ENCODE measurements around the gene MCRIP1.

DNA sequence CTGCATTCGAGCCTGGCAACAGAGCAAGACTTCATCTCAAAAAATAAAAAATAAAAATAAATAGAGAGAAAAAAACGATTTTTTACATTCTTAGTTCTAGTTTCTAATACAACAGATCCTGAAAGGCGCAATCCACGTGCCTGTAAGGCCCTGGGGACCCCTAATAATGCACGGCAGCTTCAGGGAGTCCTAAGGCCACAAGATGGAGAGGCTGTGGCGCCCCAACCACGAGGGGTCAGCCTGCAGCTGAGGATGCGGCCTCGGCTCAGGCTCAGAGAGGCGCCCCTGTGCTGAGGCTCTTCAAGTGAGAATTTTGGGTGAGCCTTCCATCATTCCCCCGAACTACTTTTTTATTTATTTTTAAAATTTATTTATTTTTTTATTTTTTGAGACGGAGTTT, 16.4 kb upstream of the MCRIP1 start:
- TF ChIP-seq, protein P1, sequence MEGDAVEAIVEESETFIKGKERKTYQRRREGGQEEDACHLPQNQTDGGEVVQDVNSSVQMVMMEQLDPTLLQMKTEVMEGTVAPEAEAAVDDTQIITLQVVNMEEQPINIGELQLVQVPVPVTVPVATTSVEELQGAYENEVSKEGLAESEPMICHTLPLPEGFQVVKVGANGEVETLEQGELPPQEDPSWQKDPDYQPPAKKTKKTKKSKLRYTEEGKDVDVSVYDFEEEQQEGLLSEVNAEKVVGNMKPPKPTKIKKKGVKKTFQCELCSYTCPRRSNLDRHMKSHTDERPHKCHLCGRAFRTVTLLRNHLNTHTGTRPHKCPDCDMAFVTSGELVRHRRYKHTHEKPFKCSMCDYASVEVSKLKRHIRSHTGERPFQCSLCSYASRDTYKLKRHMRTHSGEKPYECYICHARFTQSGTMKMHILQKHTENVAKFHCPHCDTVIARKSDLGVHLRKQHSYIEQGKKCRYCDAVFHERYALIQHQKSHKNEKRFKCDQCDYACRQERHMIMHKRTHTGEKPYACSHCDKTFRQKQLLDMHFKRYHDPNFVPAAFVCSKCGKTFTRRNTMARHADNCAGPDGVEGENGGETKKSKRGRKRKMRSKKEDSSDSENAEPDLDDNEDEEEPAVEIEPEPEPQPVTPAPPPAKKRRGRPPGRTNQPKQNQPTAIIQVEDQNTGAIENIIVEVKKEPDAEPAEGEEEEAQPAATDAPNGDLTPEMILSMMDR (IDR thresholded peaks at IDR 0.05; ENCODE audit: low read length) = no peak
- TF ChIP-seq EZH2 (IDR thresholded peaks at IDR 0.05; ENCODE audit: borderline replicate concordance, low read length) = no peak

Measured in OCI-LY1 (cell line).